ENCODE data around the gene VASP. TPM values are rescaled to one million over a fixed set of nuclear protein-coding genes. Genes with fewer than 3 reads are reported as not detected.

VASP gene
- total RNA-seq, 1 experiment from 2014 or later = 144 TPM

- ATAC-seq = no peak
- Mint-ChIP-seq H3K4me3 (no peak overlapping the region), H3K4me1 (peaks cover 27% of the 10 kb centered on the region), H3K27ac (no peak overlapping the region), H3K36me3 (no peaks in the 10 kb centered on the region), H3K27me3 (ENCODE audit: low read depth) (no peaks in the 10 kb centered on the region), H3K9me3 (no peaks in the 10 kb centered on the region)
- no peak for DNase-seq (ENCODE audit: low spot score)
- ChIA-PET POLR2A (no interaction called here), CTCF (interaction anchor here (0.6 to 1.9 kb wide), 3 partner anchors 16 to 208 kb away, joined by 5 to 8 read pairs (median 6); partner anchors contain the start of gene DMPK)
- TF ChIP-seq CBFB (CRISPR knock-in tag; IDR thresholded peaks at IDR 0.05; ENCODE audit: low read depth) (no peak), JAZF1 (CRISPR knock-in tag; IDR thresholded peaks at IDR 0.05) (no peak), CDX4 (CRISPR knock-in tag; IDR thresholded peaks at IDR 0.05; ENCODE audit: borderline replicate concordance) (no peak), USF2 (CRISPR knock-in tag; IDR thresholded peaks at IDR 0.05) (no peak), ZNF121 (CRISPR knock-in tag; IDR thresholded peaks at IDR 0.05) (no peak), HMGXB4 (CRISPR knock-in tag; IDR thresholded peaks at IDR 0.05) (no peak), ZNF263 (CRISPR knock-in tag; IDR thresholded peaks at IDR 0.05; ENCODE audit: low read depth) (no peak), RELA (CRISPR knock-in tag; IDR thresholded peaks at IDR 0.05; ENCODE audit: borderline replicate concordance) (no peak), ZNF512 (CRISPR knock-in tag; IDR thresholded peaks at IDR 0.05; ENCODE audit: borderline replicate concordance) (no peak), E2F5 (CRISPR knock-in tag; IDR thresholded peaks at IDR 0.05) (no peak), IRF1 (CRISPR knock-in tag; IDR thresholded peaks at IDR 0.05) (no peak), FOXP4 (CRISPR knock-in tag; IDR thresholded peaks at IDR 0.05) (no peak), ZNF532 (CRISPR knock-in tag; IDR thresholded peaks at IDR 0.05; ENCODE audit: borderline replicate concordance) (no peak), ZNF396 (CRISPR knock-in tag; IDR thresholded peaks at IDR 0.05; ENCODE audit: borderline replicate concordance) (no peak), ZNF416 (CRISPR knock-in tag; IDR thresholded peaks at IDR 0.05) (no peak), MAX (CRISPR knock-in tag; IDR thresholded peaks at IDR 0.05) (no peak), SP1 (CRISPR knock-in tag; conservative IDR thresholded peaks at IDR 0.05) (no peak), AFF4 (CRISPR knock-in tag; IDR thresholded peaks at IDR 0.05; ENCODE audit: borderline replicate concordance) (no peak), NR3C1 (CRISPR knock-in tag; conservative IDR thresholded peaks at IDR 0.05; ENCODE audit: low read depth) (no peak)
These were observed 67.2 kb downstream of the VASP start for GRCh38 chr19:45574526-45574925.

Data from WTC11 (cell line).